ENCODE data around the gene MIER2. TPM values are rescaled to one million over a fixed set of nuclear protein-coding genes. Genes with fewer than 3 reads are reported as not detected.

MIER2 gene
- total RNA-seq, 1 donor from 2014 or later = 43.5 TPM

- no peak for FAIRE-seq
- no peak overlapping the region for H3K4me2 ChIP-seq (ENCODE audit: low read length)
- Mint-ChIP-seq H3K4me3 (ENCODE audit: unreplicated experiment) (no peak overlapping the region), H3K27me3 (ENCODE audit: low read depth, unreplicated experiment) (peaks cover 11% of the 10 kb centered on the region), H3K9me3 (ENCODE audit: unreplicated experiment) (peaks cover 11% of the 10 kb centered on the region), H3K27ac (ENCODE audit: unreplicated experiment) (no peak overlapping the region), H3K4me1 (ENCODE audit: low read depth, unreplicated experiment) (no peaks in the 10 kb centered on the region), H3K36me3 (ENCODE audit: low read depth, unreplicated experiment) (peaks cover 3% of the 10 kb centered on the region)
- no peak for TF ChIP-seq EZH2 (IDR thresholded peaks at IDR 0.05; ENCODE audit: insufficient read depth, low read length)
- TF ChIP-seq CTCF (IDR thresholded peaks at IDR 0.05; ENCODE audit: insufficient read depth, low read depth, low read length) = no peak
- H3K9me3 ChIP-seq (ENCODE audit: insufficient read depth, low read depth, low read length) = no peaks in the 10 kb centered on the region
- no peak overlapping the region for H2AFZ ChIP-seq (ENCODE audit: low read depth, low read length)
- H3K4me3 ChIP-seq (ENCODE audit: insufficient read depth, low read depth, low read length) = no peak overlapping the region
- no peaks in the 10 kb centered on the region for H3K79me2 ChIP-seq (ENCODE audit: insufficient read depth, low read length)
- no peak for DNase-seq (ENCODE audit: low read depth)
- no peaks in the 10 kb centered on the region for H3K27me3 ChIP-seq (ENCODE audit: insufficient read depth, low read length)
- H3K36me3 ChIP-seq (ENCODE audit: insufficient read depth, low read length) = no peaks in the 10 kb centered on the region
- no peak overlapping the region for H3K9ac ChIP-seq (ENCODE audit: low read length)
- H4K20me1 ChIP-seq (ENCODE audit: insufficient read depth, low read length) = no peaks in the 10 kb centered on the region
- H3K4me1 ChIP-seq (ENCODE audit: insufficient read depth, low read length) = no peaks in the 10 kb centered on the region
- no peak overlapping the region for H3K27ac ChIP-seq (ENCODE audit: low read depth, low read length)
These were observed 7.5 kb upstream of the MIER2 start for GRCh38 chr19:351976-352625.

- DNase-seq (ENCODE audit: low read depth) = no peak
- no peak overlapping the region for H2AFZ ChIP-seq (ENCODE audit: low read depth, low read length)
These were observed 3.6 kb upstream of the MIER2 start for GRCh38 chr19:347946-348861.

More at GRCh38 chr19:347946-348861, 3.6 kb upstream of the MIER2 start:
- Histone ChIP-seq H4K20me1 (ENCODE audit: insufficient read depth, low read length) (peaks cover 6% of the 10 kb centered on the region), H3K9me3 (ENCODE audit: insufficient read depth, low read depth, low read length) (no peaks in the 10 kb centered on the region), H3K79me2 (ENCODE audit: insufficient read depth, low read length) (peaks cover 10% of the 10 kb centered on the region), H3K4me1 (ENCODE audit: insufficient read depth, low read length) (peaks cover 6% of the 10 kb centered on the region), H3K4me3 (ENCODE audit: insufficient read depth, low read depth, low read length) (no peak overlapping the region), H3K27ac (ENCODE audit: low read depth, low read length) (no peak overlapping the region), H3K4me2 (ENCODE audit: low read length) (no peak overlapping the region), H3K36me3 (ENCODE audit: insufficient read depth, low read length) (no peaks in the 10 kb centered on the region), H3K9ac (ENCODE audit: low read length) (no peak overlapping the region), H3K27me3 (ENCODE audit: insufficient read depth, low read length) (no peaks in the 10 kb centered on the region)
- FAIRE-seq = no peak
- no peak overlapping the region for H3K27ac Mint-ChIP-seq (ENCODE audit: unreplicated experiment)
- no peak overlapping the region for H3K4me3 Mint-ChIP-seq (ENCODE audit: unreplicated experiment)
- H3K9me3 Mint-ChIP-seq (ENCODE audit: unreplicated experiment) = peaks cover 14% of the 10 kb centered on the region
- H3K36me3 Mint-ChIP-seq (ENCODE audit: low read depth, unreplicated experiment) = peaks cover 5% of the 10 kb centered on the region
- peaks cover 6% of the 10 kb centered on the region for H3K27me3 Mint-ChIP-seq (ENCODE audit: low read depth, unreplicated experiment)
- H3K4me1 Mint-ChIP-seq (ENCODE audit: low read depth, unreplicated experiment) = peaks cover 6% of the 10 kb centered on the region
- no peak for TF ChIP-seq CTCF (IDR thresholded peaks at IDR 0.05; ENCODE audit: insufficient read depth, low read depth, low read length)
- TF ChIP-seq EZH2 (IDR thresholded peaks at IDR 0.05; ENCODE audit: insufficient read depth, low read length) = no peak
